HG03159 (cell line): ENCODE measurements around the gene LRIG1.

Source experiments
- ATAC-seq: cut with Tn5 transposase; IDR thresholded peaks from one replicate; pipeline ENCODE4 v1.9.1; 2021; ENCODE audit warnings: mild to moderate bottlenecking, moderate library complexity; ENCODE audit not compliant: unreplicated experiment

LRIG1 gene

GRCh38 chr3:66363148-66363547, 137.7 kb downstream of the LRIG1 start:
- no peak for ATAC-seq

- no peak for ATAC-seq
These were observed 138.3 kb downstream of the LRIG1 start for GRCh38 chr3:66362541-66362941.

GRCh38 chr3:66361356-66361755, 139.5 kb downstream of the LRIG1 start:
- no peak for ATAC-seq

- no peak for ATAC-seq
These were observed 144.8 kb downstream of the LRIG1 start for GRCh38 chr3:66355997-66356396.

GRCh38 chr3:66355394-66355793, 145.4 kb downstream of the LRIG1 start:
- ATAC-seq, result peak; percentile 77

- no peak for ATAC-seq
These were observed 146.8 kb downstream of the LRIG1 start for GRCh38 chr3:66354001-66354400.

- ATAC-seq, result no peak
These were observed 147.3 kb downstream of the LRIG1 start for GRCh38 chr3:66353530-66353929.

- no peak for ATAC-seq
These were observed 147.8 kb downstream of the LRIG1 start for GRCh38 chr3:66353039-66353438.

GRCh38 chr3:66350601-66351000, 150.2 kb downstream of the LRIG1 start:
- ATAC-seq, result no peak

- ATAC-seq, result no peak
These were observed 152.1 kb downstream of the LRIG1 start for GRCh38 chr3:66348704-66349103.

- no peak for ATAC-seq
These were observed 155.8 kb downstream of the LRIG1 start for GRCh38 chr3:66344848-66345578.

- no peak for ATAC-seq
These were observed 156.4 kb downstream of the LRIG1 start for GRCh38 chr3:66344391-66344811.

GRCh38 chr3:66342717-66343356, 158.0 kb downstream of the LRIG1 start:
- ATAC-seq, result no peak

- no peak for ATAC-seq
These were observed 161.9 kb downstream of the LRIG1 start for GRCh38 chr3:66338927-66339326.

GRCh38 chr3:66336333-66336766, 164.5 kb downstream of the LRIG1 start:
- ATAC-seq, result no peak

GRCh38 chr3:66335671-66336070, 165.2 kb downstream of the LRIG1 start:
- no peak for ATAC-seq
